SK-N-MC (cell line): ENCODE data around the gene AFAP1L2.

Source experiments
- EZH2 ChIP-seq: fragments of 200-600 bp; sonication (generic); IDR thresholded peaks from one replicate; pipeline ENCODE4 v1.6.1; 2017; ENCODE audit warnings: antibody characterized with exemption
- FOXP2 ChIP-seq: optimal IDR thresholded peaks from 2 replicates; pipeline ENCODE3; 2011; ENCODE audit warnings: mild to moderate bottlenecking, moderate library complexity; ENCODE audit not compliant: insufficient read depth; ENCODE audit errors: extremely low read length, control extremely low read depth
- POLR2AphosphoS5 ChIP-seq: IDR thresholded peaks from 2 replicates; pipeline ENCODE4 v1.6.1; 2012; ENCODE audit warnings: mild to moderate bottlenecking, low read depth, low read length, borderline replicate concordance

DNA sequence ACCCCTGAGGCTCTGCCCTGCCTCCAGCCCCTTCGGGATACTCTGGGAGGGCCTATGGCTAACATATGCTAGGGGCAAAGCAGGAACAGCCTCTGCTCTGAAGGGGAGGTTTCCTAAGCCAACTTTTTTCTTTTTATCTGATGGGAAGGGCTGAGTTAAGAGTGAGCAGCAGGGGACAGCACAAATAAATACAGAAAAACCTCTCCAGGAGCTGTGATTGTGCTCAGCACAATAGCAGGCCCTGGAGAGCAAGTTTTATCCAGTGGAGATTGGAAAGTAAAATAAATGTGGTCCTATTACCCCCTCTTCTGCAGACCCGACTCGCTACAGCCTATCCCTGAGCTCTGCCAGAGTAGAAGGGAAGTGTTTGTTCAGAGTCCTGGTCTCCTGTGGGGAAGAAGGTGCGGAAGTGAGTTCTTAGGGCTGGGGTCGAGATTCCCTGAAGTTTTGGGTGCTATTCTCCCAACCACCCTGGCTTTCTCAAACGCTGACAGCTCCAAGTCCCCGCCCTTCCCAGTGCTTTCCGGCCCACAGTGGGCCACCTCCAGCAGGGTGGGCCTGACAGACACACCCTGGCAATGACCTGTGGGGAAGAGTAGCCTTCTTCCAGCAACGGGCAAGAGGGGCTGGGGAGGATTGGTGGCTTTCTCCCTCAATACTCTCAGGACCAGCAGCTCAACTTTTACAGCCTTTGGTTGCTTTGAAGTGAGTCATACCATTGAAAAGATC is 23.0 kb upstream of the AFAP1L2 start:
- TF ChIP-seq EZH2 (no peak), POLR2AphosphoS5 (no peak), FOXP2 (no peak)
